GM12801 (cell line): ENCODE measurements around the gene ARFGAP1.

Experiments
- CTCF ChIP-seq: IDR thresholded peaks from one replicate; pipeline ENCODE4 v1.5.1; 2011; ENCODE audit warnings: control low read depth; ENCODE audit not compliant: insufficient read length; ENCODE audit errors: extremely low read depth

ARFGAP1 gene

GRCh38 chr20:63252284-63252711, 20.3 kb upstream of the ARFGAP1 start:
- no peak for TF ChIP-seq CTCF

DNA sequence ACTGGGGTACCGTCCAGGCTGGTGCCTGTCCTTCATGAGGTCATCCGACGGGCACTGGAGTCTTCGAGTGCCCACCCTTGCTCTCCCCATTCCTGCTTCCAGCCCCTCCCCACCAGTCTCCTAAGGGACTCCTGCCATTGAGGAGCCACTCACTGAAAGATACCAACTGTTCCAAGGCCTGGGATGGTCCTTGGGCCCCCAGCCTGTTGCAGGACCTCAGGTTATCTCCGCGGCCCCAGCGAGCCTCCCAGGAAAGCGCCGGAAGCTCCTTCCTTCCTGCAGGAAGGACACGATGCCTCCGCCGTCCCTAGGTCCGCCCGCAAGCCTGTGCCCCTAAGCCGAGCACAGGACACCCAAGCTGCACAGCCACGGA, 19.6 kb upstream of the ARFGAP1 start:
- no peak for TF ChIP-seq CTCF

DNA sequence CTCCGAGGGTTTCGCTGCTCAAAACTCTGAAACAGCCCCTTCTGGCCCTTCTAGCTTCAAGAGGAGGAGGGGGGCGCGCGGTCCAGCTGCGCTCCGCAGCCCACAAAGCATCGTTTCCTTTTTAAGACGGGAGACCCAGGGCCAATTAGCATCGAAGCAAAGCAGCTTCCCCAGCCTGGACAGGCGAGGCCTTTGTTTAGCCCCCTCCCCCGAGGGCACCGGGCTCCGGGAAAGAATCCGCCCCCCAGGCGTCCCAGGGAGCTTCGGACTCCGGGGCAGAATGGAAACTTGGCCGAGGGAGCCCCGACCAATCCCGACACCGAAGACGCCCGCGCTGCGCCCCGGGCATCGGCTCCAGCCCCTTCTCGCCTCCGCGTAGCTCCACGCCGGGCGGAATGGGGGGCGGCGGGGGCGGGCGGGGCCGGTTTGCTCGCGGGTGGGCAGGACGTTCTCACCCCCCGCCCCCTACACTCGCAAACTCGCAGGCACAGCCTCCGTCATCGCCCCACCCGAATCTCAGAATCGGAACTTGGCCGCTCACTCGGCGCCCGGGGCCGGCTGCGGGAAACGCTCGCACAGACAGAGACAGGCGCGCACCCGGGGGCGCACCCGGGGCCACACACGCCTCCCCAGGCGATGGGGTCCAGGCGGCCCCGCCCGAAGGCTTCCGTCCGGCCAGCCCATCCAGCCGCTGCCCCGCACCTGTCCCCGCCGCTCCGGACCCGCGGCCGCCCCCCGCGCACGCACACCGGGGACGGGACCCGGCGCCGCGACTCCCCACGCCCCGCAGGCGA, 19.0 kb upstream of the ARFGAP1 start:
- TF ChIP-seq CTCF: no peak

GRCh38 chr20:63254232-63254605, 18.4 kb upstream of the ARFGAP1 start, which contains the start of gene NKAIN4:
TSS of gene NKAIN4 (minus strand) at chr20:63254463. CDS start at chr20:63254450, 13 bp downstream.
- no peak for TF ChIP-seq CTCF

GRCh38 chr20:63254606-63255384, 17.8 kb upstream of the ARFGAP1 start:
- TF ChIP-seq CTCF: no peak

DNA sequence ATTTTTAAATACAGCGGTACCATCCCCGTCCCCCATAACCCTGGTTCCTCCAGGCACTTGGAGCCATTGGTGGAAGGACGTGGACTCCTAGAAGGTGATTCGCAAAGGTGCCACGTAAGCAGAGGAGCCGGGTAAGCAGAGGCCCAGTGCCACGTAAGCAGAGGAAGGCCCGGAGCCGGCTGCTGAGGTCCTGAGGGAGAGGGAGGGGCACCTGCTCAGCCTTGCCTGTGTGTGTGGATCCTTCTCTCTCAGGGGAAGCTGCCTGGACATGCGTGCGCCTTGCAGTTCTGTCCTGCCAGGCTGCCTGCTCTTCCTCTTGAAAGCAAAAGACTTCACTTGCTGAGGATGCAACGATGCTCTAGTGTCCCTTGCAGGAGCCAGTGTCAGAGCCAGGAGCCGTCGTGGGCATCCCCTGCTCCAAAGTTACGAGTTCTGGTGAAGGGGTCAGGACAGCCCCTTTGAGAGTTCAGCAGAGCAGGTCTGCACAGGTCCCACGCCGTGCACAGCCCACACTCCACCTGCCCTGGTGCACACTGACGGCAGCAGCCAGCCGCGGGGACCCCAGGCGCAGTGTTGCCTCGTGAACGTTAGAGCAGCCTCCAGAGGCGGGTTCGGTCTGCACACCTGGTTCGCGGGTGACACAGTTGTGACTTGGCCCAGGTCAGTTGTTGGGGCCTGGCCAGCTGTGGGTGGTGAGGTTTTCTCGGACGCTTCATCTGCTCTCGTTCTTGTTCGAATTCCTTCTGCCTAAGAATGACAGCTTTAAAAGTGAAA, 16.5 kb upstream of the ARFGAP1 start:
- TF ChIP-seq CTCF: no peak

GRCh38 chr20:63256954-63257353, 15.7 kb upstream of the ARFGAP1 start:
- no peak for TF ChIP-seq CTCF
